Measurements from ENCODE around the gene RAP1GAP.

The RAP1GAP gene

DNA sequence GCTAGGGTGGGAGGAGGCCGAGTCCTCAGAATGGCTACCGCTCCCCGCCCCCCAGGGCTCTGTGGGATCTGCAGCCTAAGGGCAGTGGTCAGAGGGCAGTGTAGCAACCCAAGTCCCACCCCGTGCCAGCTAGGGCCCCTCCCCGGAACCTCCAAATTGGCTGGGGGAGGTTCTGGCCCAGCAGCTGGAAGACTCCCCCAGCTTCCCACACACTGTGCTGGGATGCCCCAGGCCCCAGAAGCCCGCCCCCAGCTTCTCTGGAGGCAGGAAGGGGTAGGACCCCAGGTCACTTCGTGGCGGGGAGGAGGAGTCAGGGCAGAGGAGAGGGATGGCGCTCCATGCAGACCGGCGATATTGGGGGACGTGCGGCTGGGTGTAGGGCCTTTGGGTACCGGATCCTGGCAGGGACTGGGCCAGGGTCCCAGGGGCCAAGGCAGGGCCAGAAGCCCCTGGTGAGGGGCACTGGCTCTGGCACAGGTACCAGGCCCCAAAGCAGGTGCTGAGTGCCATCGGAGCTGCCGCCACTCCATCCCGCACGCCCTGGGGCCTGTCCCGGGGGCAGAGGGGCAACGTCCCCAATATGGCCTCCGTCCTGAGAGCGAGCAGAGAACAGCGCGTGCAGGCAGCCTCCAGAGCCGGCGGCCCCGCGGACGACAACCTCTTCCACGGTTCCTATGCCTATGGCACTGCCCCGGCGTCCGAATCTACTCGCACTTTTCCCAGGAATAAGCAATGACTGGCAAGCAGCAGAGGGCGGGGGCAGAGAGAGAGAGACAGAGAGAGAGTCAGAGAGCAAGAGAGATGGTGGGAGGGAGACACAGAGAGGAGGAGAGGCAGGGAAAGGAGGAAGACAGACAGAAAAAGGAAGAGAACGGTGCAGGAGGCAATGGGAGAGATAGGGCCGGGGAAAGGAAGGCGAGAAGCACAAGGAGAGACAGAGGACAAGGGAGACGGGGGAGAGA, 65.7 kb downstream of the RAP1GAP start:
- H3K9ac ChIP-seq (ENCODE audit: low read depth, low read length), result no peak overlapping the region
- no peaks in the 10 kb centered on the region for H3K36me3 ChIP-seq (ENCODE audit: insufficient read depth, low read length)
- no peak overlapping the region for H2AFZ ChIP-seq (ENCODE audit: low read depth, low read length)
- H3K27me3 ChIP-seq (ENCODE audit: insufficient read depth, low read length, poor library complexity), result no peaks in the 10 kb centered on the region
- H4K20me1 ChIP-seq (ENCODE audit: insufficient read depth, low read length), result no peaks in the 10 kb centered on the region; the same call in 1 of the 2 replicates
- ATAC-seq (ENCODE audit: insufficient read depth, low read depth) (no peak), DNase-seq (no peak)
- H3K4me3 ChIP-seq (ENCODE audit: low read depth in 1 of 2, low read length in 2 of 2), result no peak overlapping the region
- no peak overlapping the region for H3K27ac ChIP-seq (ENCODE audit: low read length)
- H3K4me2 ChIP-seq (ENCODE audit: insufficient read depth, low read length), result no peak overlapping the region
- no peaks in the 10 kb centered on the region for H3K79me2 ChIP-seq (ENCODE audit: insufficient read depth, low read length)
- H3K9me3 ChIP-seq (ENCODE audit: insufficient read depth, low read length, severe bottlenecking), result no peaks in the 10 kb centered on the region
- no peak for TF ChIP-seq EZH2 (IDR thresholded peaks at IDR 0.05; ENCODE audit: borderline replicate concordance, low read depth, low read length, severe bottlenecking)
- TF ChIP-seq, protein P1, sequence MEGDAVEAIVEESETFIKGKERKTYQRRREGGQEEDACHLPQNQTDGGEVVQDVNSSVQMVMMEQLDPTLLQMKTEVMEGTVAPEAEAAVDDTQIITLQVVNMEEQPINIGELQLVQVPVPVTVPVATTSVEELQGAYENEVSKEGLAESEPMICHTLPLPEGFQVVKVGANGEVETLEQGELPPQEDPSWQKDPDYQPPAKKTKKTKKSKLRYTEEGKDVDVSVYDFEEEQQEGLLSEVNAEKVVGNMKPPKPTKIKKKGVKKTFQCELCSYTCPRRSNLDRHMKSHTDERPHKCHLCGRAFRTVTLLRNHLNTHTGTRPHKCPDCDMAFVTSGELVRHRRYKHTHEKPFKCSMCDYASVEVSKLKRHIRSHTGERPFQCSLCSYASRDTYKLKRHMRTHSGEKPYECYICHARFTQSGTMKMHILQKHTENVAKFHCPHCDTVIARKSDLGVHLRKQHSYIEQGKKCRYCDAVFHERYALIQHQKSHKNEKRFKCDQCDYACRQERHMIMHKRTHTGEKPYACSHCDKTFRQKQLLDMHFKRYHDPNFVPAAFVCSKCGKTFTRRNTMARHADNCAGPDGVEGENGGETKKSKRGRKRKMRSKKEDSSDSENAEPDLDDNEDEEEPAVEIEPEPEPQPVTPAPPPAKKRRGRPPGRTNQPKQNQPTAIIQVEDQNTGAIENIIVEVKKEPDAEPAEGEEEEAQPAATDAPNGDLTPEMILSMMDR (IDR thresholded peaks at IDR 0.05; ENCODE audit: borderline replicate concordance, extremely low read depth, low read length, poor library complexity, severe bottlenecking), result no peak
- no peaks in the 10 kb centered on the region for H3K4me1 ChIP-seq (ENCODE audit: insufficient read depth, low read length)

DNA sequence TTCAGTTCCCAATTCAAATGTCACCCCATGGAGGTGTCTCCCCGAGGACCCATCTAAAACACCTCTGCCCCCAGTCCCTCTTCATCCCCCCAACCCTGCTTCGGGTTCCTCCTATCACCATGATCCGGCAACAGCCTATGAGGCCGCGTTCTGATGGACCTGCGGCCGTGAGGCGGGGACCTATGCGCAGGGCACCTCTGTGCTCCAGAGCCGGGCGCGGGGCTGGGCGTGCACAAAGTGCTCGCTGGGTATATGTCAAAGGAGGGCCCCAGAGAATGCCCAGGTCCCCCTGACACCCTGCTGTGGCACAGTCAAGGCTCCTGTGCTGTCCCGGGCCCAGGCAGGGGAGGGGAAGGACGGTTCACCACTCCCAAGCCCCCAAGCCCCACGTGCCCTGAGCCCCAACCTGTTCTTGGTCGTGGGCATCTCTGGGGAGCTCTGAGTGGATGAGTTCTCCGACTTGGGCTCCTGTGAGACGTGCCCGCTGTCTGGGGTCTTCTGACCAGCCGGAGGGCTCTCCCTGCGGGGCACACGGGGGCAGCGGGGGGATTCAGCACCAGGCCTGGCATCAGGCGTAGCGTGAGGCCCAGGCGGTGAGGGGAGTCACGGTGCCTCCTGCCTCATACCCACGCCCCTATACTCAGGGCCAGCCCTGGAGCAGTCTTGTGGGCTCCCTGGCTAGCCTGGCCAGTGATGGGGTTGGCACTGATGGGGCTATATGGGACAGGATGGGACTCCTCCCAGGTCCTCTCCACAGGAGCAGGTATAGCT, 67.7 kb downstream of the RAP1GAP start:
- H3K4me1 ChIP-seq (ENCODE audit: insufficient read depth, low read length), result no peaks in the 10 kb centered on the region
- DNase-seq, result no peak

DNA sequence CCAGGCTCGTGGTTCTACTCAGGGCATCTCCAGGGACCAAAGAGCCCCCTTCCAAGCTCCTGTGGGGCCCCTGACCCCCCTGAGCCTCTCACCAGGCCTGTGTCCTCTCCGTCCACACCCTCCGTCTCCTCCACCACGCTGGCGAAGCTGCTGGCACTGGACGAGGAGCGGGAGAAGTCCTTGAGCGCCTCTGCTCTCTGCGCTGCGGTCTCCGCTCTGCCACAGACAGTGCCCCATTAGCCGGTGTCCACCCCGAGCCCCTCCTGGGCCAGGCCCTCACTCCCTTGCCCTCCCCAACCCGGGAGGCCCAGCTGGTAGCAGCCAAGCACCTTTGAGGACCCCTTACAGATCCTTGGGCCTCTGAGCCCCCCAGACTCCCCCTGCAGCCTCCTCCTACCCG, 69.8 kb downstream of the RAP1GAP start:
- DNase-seq (no peak), ATAC-seq (ENCODE audit: insufficient read depth, low read depth) (no peak)
- TF ChIP-seq EZH2 (IDR thresholded peaks at IDR 0.05; ENCODE audit: borderline replicate concordance, low read depth, low read length, severe bottlenecking), result no peak
- TF ChIP-seq, protein P1 (IDR thresholded peaks at IDR 0.05; ENCODE audit: borderline replicate concordance, extremely low read depth, low read length, poor library complexity, severe bottlenecking), result no peak
- Histone ChIP-seq H3K36me3 (ENCODE audit: insufficient read depth, low read length) (no peaks in the 10 kb centered on the region), H3K4me3 (ENCODE audit: low read depth in 1 of 2, low read length in 2 of 2) (no peak overlapping the region), H4K20me1 (ENCODE audit: insufficient read depth, low read length) (peaks cover 14% of the 10 kb centered on the region; the same call in 1 of the 2 replicates), H3K4me1 (ENCODE audit: insufficient read depth, low read length) (no peaks in the 10 kb centered on the region), H3K79me2 (ENCODE audit: insufficient read depth, low read length) (no peaks in the 10 kb centered on the region), H3K4me2 (ENCODE audit: insufficient read depth, low read length) (no peak overlapping the region), H3K9me3 (ENCODE audit: insufficient read depth, low read length, severe bottlenecking) (no peaks in the 10 kb centered on the region), H3K9ac (ENCODE audit: low read depth, low read length) (no peak overlapping the region), H2AFZ (ENCODE audit: low read depth, low read length) (no peak overlapping the region), H3K27me3 (ENCODE audit: insufficient read depth, low read length, poor library complexity) (no peaks in the 10 kb centered on the region), H3K27ac (ENCODE audit: low read length) (no peak overlapping the region)

More for the DNA sequence above, 67.7 kb downstream of the RAP1GAP start:
- H3K36me3 ChIP-seq (ENCODE audit: insufficient read depth, low read length), result no peaks in the 10 kb centered on the region
- H4K20me1 ChIP-seq (ENCODE audit: insufficient read depth, low read length), result peaks cover 4% of the 10 kb centered on the region
- no peak overlapping the region for H3K27ac ChIP-seq (ENCODE audit: low read length)
- TF ChIP-seq, protein P1 (IDR thresholded peaks at IDR 0.05; ENCODE audit: borderline replicate concordance, extremely low read depth, low read length, poor library complexity, severe bottlenecking), result no peak
- TF ChIP-seq EZH2 (IDR thresholded peaks at IDR 0.05; ENCODE audit: borderline replicate concordance, low read depth, low read length, severe bottlenecking), result no peak
- no peak overlapping the region for H3K4me2 ChIP-seq (ENCODE audit: insufficient read depth, low read length)
- no peaks in the 10 kb centered on the region for H3K27me3 ChIP-seq (ENCODE audit: insufficient read depth, low read length, poor library complexity)
- ATAC-seq (ENCODE audit: insufficient read depth, low read depth), result no peak
- H3K9ac ChIP-seq (ENCODE audit: low read depth, low read length), result no peak overlapping the region
- no peaks in the 10 kb centered on the region for H3K79me2 ChIP-seq (ENCODE audit: insufficient read depth, low read length)
- H3K9me3 ChIP-seq (ENCODE audit: insufficient read depth, low read length, severe bottlenecking), result no peaks in the 10 kb centered on the region
- H2AFZ ChIP-seq (ENCODE audit: low read depth, low read length), result no peak overlapping the region
- H3K4me3 ChIP-seq (ENCODE audit: low read depth in 1 of 2, low read length in 2 of 2), result no peak overlapping the region
